SK-N-MC (cell line): ENCODE measurements around the gene KRTAP10-9.

Experiments
- EZH2 ChIP-seq: fragments of 200-600 bp; sonication (generic); IDR thresholded peaks from one replicate; pipeline ENCODE4 v1.6.1; 2017; ENCODE audit warnings: antibody characterized with exemption
- FOXP2 ChIP-seq: optimal IDR thresholded peaks from 2 replicates; pipeline ENCODE3; 2011; ENCODE audit warnings: mild to moderate bottlenecking, moderate library complexity; ENCODE audit not compliant: insufficient read depth; ENCODE audit errors: extremely low read length, control extremely low read depth
- POLR2AphosphoS5 ChIP-seq: IDR thresholded peaks from 2 replicates; pipeline ENCODE4 v1.6.1; 2012; ENCODE audit warnings: mild to moderate bottlenecking, low read depth, low read length, borderline replicate concordance

DNA sequence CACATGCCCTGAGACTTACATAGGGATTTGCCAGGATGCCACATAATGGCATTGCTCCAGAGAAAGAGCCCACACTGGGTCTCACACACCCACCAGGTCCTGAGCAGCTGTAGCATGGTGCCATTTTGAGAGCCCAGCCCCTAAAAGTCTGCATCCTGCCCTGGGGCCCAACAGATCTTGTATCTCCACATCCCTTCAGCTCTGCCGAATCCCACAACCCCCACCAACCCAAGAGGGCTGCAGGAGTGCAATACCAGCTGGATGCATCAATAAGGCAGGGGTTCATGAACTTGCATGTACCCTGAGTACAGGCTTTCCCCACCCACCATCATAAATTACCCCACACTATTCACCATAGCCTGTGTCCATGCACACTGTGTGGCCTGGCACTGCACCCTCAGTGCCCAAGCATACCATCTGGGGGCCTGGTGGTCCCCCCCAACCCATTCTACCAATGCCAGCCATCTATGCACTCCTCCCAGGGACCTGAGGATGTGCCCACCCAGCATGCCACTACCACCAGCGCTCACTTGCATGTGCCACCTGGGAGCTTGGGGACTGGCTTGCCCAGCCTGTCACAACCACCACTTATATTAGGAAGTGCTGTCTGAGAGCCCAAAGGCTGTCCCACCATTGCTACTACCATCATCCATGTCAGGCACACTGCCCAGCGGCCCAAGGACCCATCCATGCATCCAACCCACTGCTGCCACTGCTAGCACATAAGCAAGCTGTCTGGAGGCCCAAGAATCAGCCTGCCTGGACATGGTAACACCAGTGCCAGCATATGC, 43.9 kb downstream of the KRTAP10-9 start:
- TF ChIP-seq POLR2AphosphoS5 (no peak), EZH2 (no peak), FOXP2 (no peak)
